ENCODE data around the gene PAMR1.

DNA sequence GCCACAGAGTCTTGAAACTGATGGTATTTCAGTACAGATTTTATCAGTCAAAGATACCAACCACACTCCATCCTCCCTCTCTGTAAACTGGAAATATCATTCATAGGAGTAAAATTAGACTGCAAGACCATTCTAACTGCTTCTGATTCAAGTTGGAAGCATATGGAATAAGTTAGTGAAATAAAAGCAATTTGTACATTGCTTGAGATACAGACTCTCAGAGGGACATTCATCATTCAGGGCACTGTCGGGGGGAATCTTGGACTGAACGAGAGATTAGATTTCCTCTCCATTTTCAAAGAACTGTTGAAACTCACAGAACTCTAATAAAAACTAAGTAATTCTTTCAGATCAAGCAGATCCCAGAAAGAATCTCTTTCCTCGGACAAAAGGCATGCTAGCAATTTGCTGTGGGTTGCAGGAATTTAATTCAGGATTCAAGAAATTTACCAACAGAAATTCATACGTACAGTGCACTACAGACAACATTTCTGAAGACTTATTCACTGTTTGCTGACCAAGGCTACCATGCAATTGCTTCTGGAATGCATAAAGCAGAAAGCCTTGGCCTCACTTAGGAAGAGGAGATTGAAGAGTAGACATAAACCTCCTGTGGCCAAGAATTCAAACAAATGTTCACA lies 34.1 kb downstream of the PAMR1 start:
- TF ChIP-seq, protein P1, sequence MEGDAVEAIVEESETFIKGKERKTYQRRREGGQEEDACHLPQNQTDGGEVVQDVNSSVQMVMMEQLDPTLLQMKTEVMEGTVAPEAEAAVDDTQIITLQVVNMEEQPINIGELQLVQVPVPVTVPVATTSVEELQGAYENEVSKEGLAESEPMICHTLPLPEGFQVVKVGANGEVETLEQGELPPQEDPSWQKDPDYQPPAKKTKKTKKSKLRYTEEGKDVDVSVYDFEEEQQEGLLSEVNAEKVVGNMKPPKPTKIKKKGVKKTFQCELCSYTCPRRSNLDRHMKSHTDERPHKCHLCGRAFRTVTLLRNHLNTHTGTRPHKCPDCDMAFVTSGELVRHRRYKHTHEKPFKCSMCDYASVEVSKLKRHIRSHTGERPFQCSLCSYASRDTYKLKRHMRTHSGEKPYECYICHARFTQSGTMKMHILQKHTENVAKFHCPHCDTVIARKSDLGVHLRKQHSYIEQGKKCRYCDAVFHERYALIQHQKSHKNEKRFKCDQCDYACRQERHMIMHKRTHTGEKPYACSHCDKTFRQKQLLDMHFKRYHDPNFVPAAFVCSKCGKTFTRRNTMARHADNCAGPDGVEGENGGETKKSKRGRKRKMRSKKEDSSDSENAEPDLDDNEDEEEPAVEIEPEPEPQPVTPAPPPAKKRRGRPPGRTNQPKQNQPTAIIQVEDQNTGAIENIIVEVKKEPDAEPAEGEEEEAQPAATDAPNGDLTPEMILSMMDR (conservative IDR thresholded peaks at IDR 0.05; ENCODE audit: low read length) = no peak
- TF ChIP-seq EZH2phosphoT487 (IDR thresholded peaks at IDR 0.05; ENCODE audit: borderline replicate concordance) = no peak

All from Loucy (cell line).